Measurements from ENCODE around the gene DRAM1.
"Not testable (repeated sequence)": the region's sequence is repeated elsewhere in the genome, so short reads cannot be mapped to it uniquely, and the experiment has no call there.

The DRAM1 gene

GRCh38 chr12:101859664-101860607, 17.4 kb upstream of the DRAM1 start:
- Histone ChIP-seq H3K27ac (ENCODE audit: low read length) (no peak overlapping the region), H3K4me3 (ENCODE audit: low read length) (no peak overlapping the region)
- DNase-seq (ENCODE audit: low read depth, low spot score) = no peak

GRCh38 chr12:101861688-101862087, 15.7 kb upstream of the DRAM1 start:
- not testable (repeated sequence) for H3K9me3 ChIP-seq (ENCODE audit: control insufficient read depth, insufficient read depth, low read length); H3K4me3 ChIP-seq (ENCODE audit: low read length); H3K4me1 ChIP-seq (ENCODE audit: control insufficient read depth, insufficient read depth, low read length); H3K27ac ChIP-seq (ENCODE audit: low read length); H3K27me3 ChIP-seq (ENCODE audit: control insufficient read depth, insufficient read depth, low read length); DNase-seq (ENCODE audit: low read depth, low spot score); H3K36me3 ChIP-seq (ENCODE audit: control insufficient read depth, insufficient read depth, low read length)
- WGBS (ENCODE audit: insufficient coverage, insufficient read length) = no CpG with 5 or more reads among the region's 2 CpGs

More at GRCh38 chr12:101859664-101860607, 17.4 kb upstream of the DRAM1 start:
- H3K36me3 ChIP-seq (ENCODE audit: control insufficient read depth, insufficient read depth, low read length) = no peaks in the 10 kb centered on the region
- peaks cover 1% of the 10 kb centered on the region; the same call in 1 of the 2 replicates for H3K4me1 ChIP-seq (ENCODE audit: control insufficient read depth, insufficient read depth, low read length)
- no peaks in the 10 kb centered on the region for H3K27me3 ChIP-seq (ENCODE audit: control insufficient read depth, insufficient read depth, low read length)
- no peaks in the 10 kb centered on the region for H3K9me3 ChIP-seq (ENCODE audit: control insufficient read depth, insufficient read depth, low read length)

DNA sequence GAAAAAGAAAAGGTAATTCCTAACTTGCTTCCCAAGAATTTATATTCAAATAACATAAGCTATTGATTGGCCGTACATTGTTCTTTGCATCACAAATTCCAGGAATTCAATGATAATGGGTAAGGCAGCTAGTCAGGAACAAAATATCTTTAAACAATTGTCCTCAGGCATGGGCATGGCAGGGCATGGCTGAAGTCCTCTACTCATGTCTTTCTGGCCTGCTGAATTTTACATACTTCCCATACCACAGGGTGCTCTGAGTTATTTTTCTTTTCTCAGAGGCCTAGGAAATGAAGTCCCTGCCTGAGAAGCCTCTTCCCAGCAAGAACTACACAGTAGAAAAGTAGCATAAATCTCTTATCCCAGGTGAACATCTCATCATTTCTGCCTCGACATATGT, 15.1 kb upstream of the DRAM1 start:
- Histone ChIP-seq H3K4me1 (ENCODE audit: control insufficient read depth, insufficient read depth, low read length) (peaks cover 3% of the 10 kb centered on the region), H3K36me3 (ENCODE audit: control insufficient read depth, insufficient read depth, low read length) (no peaks in the 10 kb centered on the region), H3K27ac (ENCODE audit: low read length) (no peak overlapping the region), H3K27me3 (ENCODE audit: control insufficient read depth, insufficient read depth, low read length) (no peaks in the 10 kb centered on the region), H3K9me3 (ENCODE audit: control insufficient read depth, insufficient read depth, low read length) (no peaks in the 10 kb centered on the region), H3K4me3 (ENCODE audit: low read length) (no peak overlapping the region)
- DNase-seq (ENCODE audit: low read depth, low spot score) = no peak
- WGBS (ENCODE audit: insufficient coverage, insufficient read length) = no CpG with 5 or more reads among the region's 2 CpGs

- DNase-seq (ENCODE audit: low read depth, low spot score) = no peak
- no peak overlapping the region for H3K4me3 ChIP-seq (ENCODE audit: low read length)
- peaks cover 3% of the 10 kb centered on the region for H3K4me1 ChIP-seq (ENCODE audit: control insufficient read depth, insufficient read depth, low read length)
- no peak overlapping the region for H3K27ac ChIP-seq (ENCODE audit: low read length)
- H3K27me3 ChIP-seq (ENCODE audit: control insufficient read depth, insufficient read depth, low read length) = no peaks in the 10 kb centered on the region
- no peaks in the 10 kb centered on the region for H3K9me3 ChIP-seq (ENCODE audit: control insufficient read depth, insufficient read depth, low read length)
- H3K36me3 ChIP-seq (ENCODE audit: control insufficient read depth, insufficient read depth, low read length) = no peaks in the 10 kb centered on the region
These were observed 13.4 kb upstream of the DRAM1 start for GRCh38 chr12:101863981-101864380.

DNA sequence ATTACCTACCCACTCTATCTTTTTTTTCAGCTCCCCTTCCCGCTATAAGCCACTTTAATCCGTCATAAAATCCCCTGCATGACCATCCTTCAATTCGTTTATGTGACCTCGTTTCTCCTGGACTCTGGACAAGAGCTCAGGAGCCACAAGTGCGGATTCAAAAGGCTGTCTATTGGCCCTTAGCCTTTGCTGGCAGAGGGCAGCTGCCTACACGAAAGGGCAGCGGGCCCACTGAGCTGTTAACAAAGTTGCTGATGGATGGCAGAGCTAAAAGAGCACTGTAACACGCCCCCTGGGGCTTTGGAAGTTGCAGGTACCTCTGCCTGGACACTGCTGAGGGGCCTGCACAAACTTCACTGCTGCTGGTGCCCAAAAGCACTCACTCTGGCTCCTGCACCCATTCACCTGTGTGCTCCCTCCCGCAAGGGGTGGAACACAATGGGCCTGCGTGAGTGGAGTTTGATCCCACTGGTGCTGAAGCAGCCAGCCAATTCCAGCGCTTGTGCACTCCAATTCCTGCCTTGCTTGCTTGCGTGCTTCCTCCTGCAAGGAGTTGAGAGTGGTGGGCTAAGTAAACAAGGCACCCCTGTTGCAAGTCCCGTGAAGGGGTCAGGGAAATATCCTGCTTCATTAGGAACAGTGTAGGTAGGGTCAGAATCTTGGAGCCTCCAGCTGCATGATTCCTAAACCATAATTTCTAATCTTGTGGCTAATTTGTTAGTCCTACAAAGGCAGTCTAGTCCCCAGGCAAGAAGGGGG, 10.6 kb upstream of the DRAM1 start:
- Histone ChIP-seq H3K27ac (ENCODE audit: low read length) (no peak overlapping the region), H3K4me1 (ENCODE audit: control insufficient read depth, insufficient read depth, low read length) (peaks cover 2% of the 10 kb centered on the region; the same call in 1 of the 2 replicates), H3K27me3 (ENCODE audit: control insufficient read depth, insufficient read depth, low read length) (no peaks in the 10 kb centered on the region), H3K9me3 (ENCODE audit: control insufficient read depth, insufficient read depth, low read length) (no peaks in the 10 kb centered on the region), H3K36me3 (ENCODE audit: control insufficient read depth, insufficient read depth, low read length) (no peaks in the 10 kb centered on the region), H3K4me3 (ENCODE audit: low read length) (no peak overlapping the region)
- WGBS (ENCODE audit: insufficient coverage, insufficient read length) = no CpG with 5 or more reads among the region's 13 CpGs
- DNase-seq (ENCODE audit: low read depth, low spot score) = no peak

DNA sequence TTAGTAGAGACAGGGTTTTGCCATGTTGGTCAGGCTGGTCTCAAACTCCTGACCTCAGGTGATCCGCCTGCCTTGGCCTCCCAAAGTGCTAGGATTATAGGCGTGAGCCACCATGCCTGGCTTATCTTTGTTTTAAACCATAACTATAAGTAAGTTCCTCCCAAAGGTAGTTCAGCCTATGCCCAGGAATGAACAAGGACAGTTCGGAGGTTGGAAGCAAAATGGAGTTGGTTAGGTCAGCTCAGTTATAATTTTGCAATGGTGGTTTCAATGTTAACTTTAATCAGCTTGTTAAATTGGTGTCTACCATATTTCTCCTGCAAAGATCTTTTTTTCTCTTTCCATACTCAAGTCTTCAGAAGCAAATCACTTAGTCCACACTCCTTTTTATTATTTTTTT, 9.8 kb upstream of the DRAM1 start:
- not testable (repeated sequence) for H3K27me3 ChIP-seq (ENCODE audit: control insufficient read depth, insufficient read depth, low read length); H3K9me3 ChIP-seq (ENCODE audit: control insufficient read depth, insufficient read depth, low read length); H3K36me3 ChIP-seq (ENCODE audit: control insufficient read depth, insufficient read depth, low read length); H3K27ac ChIP-seq (ENCODE audit: low read length); H3K4me1 ChIP-seq (ENCODE audit: control insufficient read depth, insufficient read depth, low read length); H3K4me3 ChIP-seq (ENCODE audit: low read length); DNase-seq (ENCODE audit: low read depth, low spot score)
- WGBS (ENCODE audit: insufficient coverage, insufficient read length) = no CpG with 5 or more reads among the region's 3 CpGs

DNA sequence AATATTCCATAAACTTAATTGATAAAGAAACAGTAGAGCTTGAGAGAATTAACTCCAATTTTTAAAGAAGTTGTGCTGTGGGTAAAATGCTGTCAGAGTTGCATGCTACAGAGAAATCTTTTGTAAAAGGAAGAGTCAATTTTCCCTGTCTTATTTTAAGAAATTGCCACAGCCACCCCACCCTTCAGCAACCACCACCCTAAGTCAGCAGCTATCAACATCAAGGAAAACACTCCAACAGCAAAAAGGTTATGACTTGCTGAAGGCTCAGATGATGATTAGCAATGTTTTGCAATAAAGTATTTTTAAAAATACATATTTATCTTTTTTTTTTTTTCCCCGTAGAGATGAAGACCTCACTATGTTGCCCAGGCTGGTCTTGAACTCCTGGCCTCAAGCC, 6.5 kb upstream of the DRAM1 start:
- H3K4me1 ChIP-seq (ENCODE audit: control insufficient read depth, insufficient read depth, low read length) = peaks cover 2% of the 10 kb centered on the region; the same call in 1 of the 2 replicates
- no CpG with 5 or more reads among the region's 1 CpG for WGBS (ENCODE audit: insufficient coverage, insufficient read length)
- no peaks in the 10 kb centered on the region for H3K9me3 ChIP-seq (ENCODE audit: control insufficient read depth, insufficient read depth, low read length)
- H3K36me3 ChIP-seq (ENCODE audit: control insufficient read depth, insufficient read depth, low read length) = no peaks in the 10 kb centered on the region
- DNase-seq (ENCODE audit: low read depth, low spot score) = no peak
- no peaks in the 10 kb centered on the region for H3K27me3 ChIP-seq (ENCODE audit: control insufficient read depth, insufficient read depth, low read length)
- H3K27ac ChIP-seq (ENCODE audit: low read length) = no peak overlapping the region
- H3K4me3 ChIP-seq (ENCODE audit: low read length) = no peak overlapping the region

- Histone ChIP-seq H3K36me3 (ENCODE audit: control insufficient read depth, insufficient read depth, low read length) (no peaks in the 10 kb centered on the region), H3K4me1 (ENCODE audit: control insufficient read depth, insufficient read depth, low read length) (no peaks in the 10 kb centered on the region), H3K27ac (ENCODE audit: low read length) (no peak overlapping the region), H3K4me3 (ENCODE audit: low read length) (no peak overlapping the region), H3K27me3 (ENCODE audit: control insufficient read depth, insufficient read depth, low read length) (peaks cover 4% of the 10 kb centered on the region; the same call in 1 of the 2 replicates), H3K9me3 (ENCODE audit: control insufficient read depth, insufficient read depth, low read length) (no peaks in the 10 kb centered on the region)
- no peak for DNase-seq (ENCODE audit: low read depth, low spot score)
- WGBS (ENCODE audit: insufficient coverage, insufficient read length) = no CpG with 5 or more reads among the region's 9 CpGs
These were observed 2.2 kb upstream of the DRAM1 start for GRCh38 chr12:101875162-101875561.

DNA sequence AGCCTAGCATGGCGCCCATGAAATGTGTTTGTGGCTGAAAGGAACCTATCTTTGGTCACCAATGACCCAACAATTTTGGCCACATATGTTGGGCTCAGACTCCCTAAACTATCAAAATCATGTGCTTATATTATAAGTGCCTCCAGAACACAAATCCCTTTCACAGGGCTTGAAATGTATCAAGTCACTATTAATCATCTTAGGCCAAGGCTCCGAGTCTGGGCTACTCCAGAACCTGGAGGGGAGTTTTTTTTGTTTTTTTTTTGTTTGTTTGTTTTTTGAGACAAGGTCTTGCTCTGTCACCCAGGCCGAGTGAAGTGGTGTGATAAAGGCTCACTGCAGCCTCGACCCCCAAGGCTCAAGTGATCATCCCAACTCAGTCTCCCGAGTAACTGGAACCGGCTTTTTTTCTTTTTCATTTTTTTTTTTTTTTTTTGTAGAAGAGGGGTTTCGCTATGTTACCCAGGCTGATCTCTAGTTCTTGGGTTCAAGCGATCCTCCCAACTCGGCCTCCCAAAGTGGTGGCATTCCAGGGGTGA, 989 bp upstream of the DRAM1 start:
- no CpG with 5 or more reads among the region's 9 CpGs for WGBS (ENCODE audit: insufficient coverage, insufficient read length)
- Histone ChIP-seq H3K4me3 (ENCODE audit: low read length) (peak overlapping the region; percentile 87; the same call in 1 of the 2 replicates), H3K27me3 (ENCODE audit: control insufficient read depth, insufficient read depth, low read length) (peaks cover 4% of the 10 kb centered on the region; the same call in 1 of the 2 replicates), H3K27ac (ENCODE audit: low read length) (no peak overlapping the region), H3K9me3 (ENCODE audit: control insufficient read depth, insufficient read depth, low read length) (no peaks in the 10 kb centered on the region), H3K4me1 (ENCODE audit: control insufficient read depth, insufficient read depth, low read length) (no peaks in the 10 kb centered on the region), H3K36me3 (ENCODE audit: control insufficient read depth, insufficient read depth, low read length) (no peaks in the 10 kb centered on the region)
- DNase-seq (ENCODE audit: low read depth, low spot score) = no peak

DNA sequence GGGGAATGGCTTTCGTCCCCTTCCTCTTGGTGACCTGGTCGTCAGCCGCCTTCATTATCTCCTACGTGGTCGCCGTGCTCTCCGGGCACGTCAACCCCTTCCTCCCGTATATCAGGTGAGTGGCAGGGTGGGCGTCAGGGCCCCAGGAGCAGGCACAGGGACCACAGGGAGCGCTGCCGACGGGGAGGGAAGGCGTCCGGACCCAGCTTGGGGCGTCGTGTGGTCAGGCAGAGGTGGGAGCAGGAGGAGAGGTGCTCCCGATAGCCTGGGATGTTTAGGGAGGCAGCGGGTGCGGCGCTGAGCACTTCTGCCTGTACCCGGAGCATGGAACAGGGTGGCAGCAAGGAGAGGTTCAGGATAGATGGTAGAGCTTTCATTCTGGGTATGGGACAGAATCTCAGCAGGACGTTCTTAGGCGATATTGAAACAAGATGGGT, 444 bp downstream of the DRAM1 start:
- DNase-seq (ENCODE audit: low read depth, low spot score) = no peak
- no peaks in the 10 kb centered on the region for H3K4me1 ChIP-seq (ENCODE audit: control insufficient read depth, insufficient read depth, low read length)
- no peak overlapping the region for H3K27ac ChIP-seq (ENCODE audit: low read length)

More for the DNA sequence above, 444 bp downstream of the DRAM1 start:
- WGBS (ENCODE audit: insufficient coverage, insufficient read length) = no CpG with 5 or more reads among the region's 24 CpGs
- peak overlapping the region; percentile 87 for H3K4me3 ChIP-seq (ENCODE audit: low read length)
- H3K27me3 ChIP-seq (ENCODE audit: control insufficient read depth, insufficient read depth, low read length) = peaks cover 4% of the 10 kb centered on the region; the same call in 1 of the 2 replicates
- H3K36me3 ChIP-seq (ENCODE audit: control insufficient read depth, insufficient read depth, low read length) = no peaks in the 10 kb centered on the region
- H3K9me3 ChIP-seq (ENCODE audit: control insufficient read depth, insufficient read depth, low read length) = no peaks in the 10 kb centered on the region
